Suprapubic skin (tissue), 4 donors: ENCODE measurements around the gene HIGD1C. TPM values are rescaled to one million over a fixed set of nuclear protein-coding genes. Genes with fewer than 3 reads are reported as not detected.
"Not testable (repeated sequence)": the region's sequence is repeated elsewhere in the genome, so short reads cannot be mapped to it uniquely, and the experiment has no call there.

Experiments
- DNase-seq, 2 donors: peaks; one replicate each; pipeline ENCODE4 v3.0.0-alpha.2; 2019; ENCODE audit warnings: low spot score in 2 of 2
- H3K27ac ChIP-seq: fragments of 200-600 bp; sonication (generic); one replicate; pipeline ENCODE4 v1.5.1; 2019
- H3K27me3 ChIP-seq: fragments of 200-600 bp; sonication (generic); one replicate; pipeline ENCODE4 v1.5.1; 2019
- H3K36me3 ChIP-seq: fragments of 200-600 bp; sonication (generic); one replicate; pipeline ENCODE4 v1.5.1; 2019
- H3K4me1 ChIP-seq: fragments of 200-600 bp; sonication (generic); one replicate; pipeline ENCODE4 v1.5.1; 2019
- H3K4me3 ChIP-seq: fragments of 200-600 bp; sonication (generic); one replicate; pipeline ENCODE4 v1.5.1; 2019; ENCODE audit warnings: mild to moderate bottlenecking
- H3K9me3 ChIP-seq: fragments of 200-600 bp; sonication (generic); one replicate; pipeline ENCODE4 v1.5.1; 2019
- EP300 ChIP-seq: sonication (generic); formaldehyde crosslinking; IDR thresholded peaks from one replicate; pipeline ENCODE4 v1.6.1; 2017; ENCODE audit warnings: antibody characterized with exemption
- POLR2A ChIP-seq, 2 donors: fragments of 450-650 bp; IDR thresholded peaks; one replicate each; pipeline ENCODE4 v1.6.1; 2017; ENCODE audit warnings: antibody characterized with exemption in 2 of 2, mild to moderate bottlenecking in 2 of 2, moderate library complexity in 2 of 2
- POLR2AphosphoS5 ChIP-seq, 3 donors: sonication (generic); formaldehyde crosslinking; IDR thresholded peaks; one replicate each; pipeline ENCODE4 v1.6.1; 2017; ENCODE audit warnings: antibody characterized with exemption in 3 of 3
- WGBS: methylation state at CpG from one replicate; pipeline ENCODE4 v1.1.5; 2018; 5-methylcytosine and 5-hydroxymethylcytosine counted together
- total RNA-seq, 4 donors: library from RNA; depleted of rRNA; stranded (reverse); fragments of >200 nt; gene quantifications; one replicate each; pipeline ENCODE4 v1.1.0, GENCODE V29; 2016
- TF ChIP-seq, protein P1 (sequence below), 2 donors: fragments of 200-600 bp in 1 of 2; fragments of 450-650 bp in 1 of 2; sonication (generic) in 1 of 2; IDR thresholded peaks; one replicate each; pipeline ENCODE4 v1.5.1; 2016 to 2019; ENCODE audit warnings: antibody characterized with exemption in 2 of 2, mild to moderate bottlenecking in 1 of 2, moderate library complexity in 1 of 2

Gene HIGD1C
- total RNA-seq, 4 donors from 2014 or later: not detected

DNA sequence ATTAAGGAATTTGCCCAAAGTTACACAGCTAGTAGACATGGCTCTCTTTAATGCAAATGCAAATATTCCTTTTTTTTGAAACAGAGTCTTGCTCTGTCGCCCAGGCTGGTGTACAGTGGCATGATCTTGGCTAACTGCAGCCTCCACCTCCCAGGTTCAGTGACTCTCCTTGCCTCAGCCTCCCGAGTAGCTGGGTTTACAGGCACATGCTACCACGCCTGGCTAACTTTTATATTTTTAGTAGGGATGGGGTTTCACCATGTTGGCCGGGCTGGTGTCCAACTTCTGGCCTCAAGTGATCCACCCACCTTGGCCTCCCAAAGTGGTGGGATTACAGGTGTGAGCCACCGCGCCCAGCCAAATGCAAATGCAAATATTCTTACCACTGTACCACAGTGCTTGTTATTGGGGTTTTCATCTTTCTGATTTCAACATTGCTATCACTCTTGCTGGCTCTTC, 24.5 kb upstream of the HIGD1C start:
- peak overlapping the region; percentile 92 for H3K27ac ChIP-seq
- peaks cover 51% of the 10 kb centered on the region for H3K4me1 ChIP-seq
- no peak for DNase-seq
- H3K4me3 ChIP-seq: peak overlapping the region; percentile 78
- H3K36me3 ChIP-seq: peaks cover 27% of the 10 kb centered on the region
- WGBS: 63% methylated on average over 6 of the region's 6 CpGs
- TF ChIP-seq, protein P1, sequence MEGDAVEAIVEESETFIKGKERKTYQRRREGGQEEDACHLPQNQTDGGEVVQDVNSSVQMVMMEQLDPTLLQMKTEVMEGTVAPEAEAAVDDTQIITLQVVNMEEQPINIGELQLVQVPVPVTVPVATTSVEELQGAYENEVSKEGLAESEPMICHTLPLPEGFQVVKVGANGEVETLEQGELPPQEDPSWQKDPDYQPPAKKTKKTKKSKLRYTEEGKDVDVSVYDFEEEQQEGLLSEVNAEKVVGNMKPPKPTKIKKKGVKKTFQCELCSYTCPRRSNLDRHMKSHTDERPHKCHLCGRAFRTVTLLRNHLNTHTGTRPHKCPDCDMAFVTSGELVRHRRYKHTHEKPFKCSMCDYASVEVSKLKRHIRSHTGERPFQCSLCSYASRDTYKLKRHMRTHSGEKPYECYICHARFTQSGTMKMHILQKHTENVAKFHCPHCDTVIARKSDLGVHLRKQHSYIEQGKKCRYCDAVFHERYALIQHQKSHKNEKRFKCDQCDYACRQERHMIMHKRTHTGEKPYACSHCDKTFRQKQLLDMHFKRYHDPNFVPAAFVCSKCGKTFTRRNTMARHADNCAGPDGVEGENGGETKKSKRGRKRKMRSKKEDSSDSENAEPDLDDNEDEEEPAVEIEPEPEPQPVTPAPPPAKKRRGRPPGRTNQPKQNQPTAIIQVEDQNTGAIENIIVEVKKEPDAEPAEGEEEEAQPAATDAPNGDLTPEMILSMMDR (IDR thresholded peaks at IDR 0.05): no peak
- TF ChIP-seq EP300: no peak
- no peak for TF ChIP-seq POLR2AphosphoS5 (IDR thresholded peaks at IDR 0.05)
- no peak for TF ChIP-seq POLR2A (IDR thresholded peaks at IDR 0.05)
- no peaks in the 10 kb centered on the region for H3K9me3 ChIP-seq
- no peaks in the 10 kb centered on the region for H3K27me3 ChIP-seq

GRCh38 chr12:50928392-50928791, 24.0 kb upstream of the HIGD1C start:
- no peak for DNase-seq

DNA sequence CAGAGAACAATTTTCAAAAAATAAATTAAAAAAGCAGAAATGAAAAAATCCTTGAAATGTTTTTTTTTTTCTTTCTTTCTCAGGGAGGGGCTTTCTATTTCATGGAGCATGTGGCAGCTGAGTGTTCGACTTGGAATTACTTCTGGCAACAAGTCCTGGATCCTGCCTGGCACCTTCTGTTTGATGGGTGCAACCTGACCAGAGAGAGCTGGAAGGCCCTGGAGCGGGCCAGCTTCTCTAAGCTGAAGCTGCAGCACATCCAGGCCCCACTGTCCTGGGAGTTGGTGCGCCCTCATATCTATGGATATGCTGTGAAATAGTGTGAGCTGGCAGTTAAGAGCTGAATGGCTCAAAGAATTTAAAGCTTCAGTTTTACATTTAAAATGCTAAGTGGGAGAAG, 22.5 kb upstream of the HIGD1C start:
- 86% methylated on average over 3 of the region's 3 CpGs for WGBS
- Histone ChIP-seq H3K4me1 (peaks cover 52% of the 10 kb centered on the region), H3K36me3 (peaks cover 35% of the 10 kb centered on the region), H3K9me3 (no peaks in the 10 kb centered on the region), H3K4me3 (peak overlapping the region; percentile 78), H3K27ac (no peak overlapping the region), H3K27me3 (no peaks in the 10 kb centered on the region)
- TF ChIP-seq, protein P1 (IDR thresholded peaks at IDR 0.05): no peak
- TF ChIP-seq POLR2A (IDR thresholded peaks at IDR 0.05) (no peak), POLR2AphosphoS5 (IDR thresholded peaks at IDR 0.05) (no peak), EP300 (no peak)
- no peak for DNase-seq

More at GRCh38 chr12:50928392-50928791, 24.0 kb upstream of the HIGD1C start:
- Histone ChIP-seq H3K4me3 (peak overlapping the region; percentile 78), H3K36me3 (peaks cover 29% of the 10 kb centered on the region), H3K9me3 (no peaks in the 10 kb centered on the region), H3K27ac (no peak overlapping the region), H3K27me3 (no peaks in the 10 kb centered on the region), H3K4me1 (peaks cover 51% of the 10 kb centered on the region)
- TF ChIP-seq POLR2A (IDR thresholded peaks at IDR 0.05): no peak
- TF ChIP-seq POLR2AphosphoS5 (IDR thresholded peaks at IDR 0.05): no peak
- 44% methylated on average over 3 of the region's 3 CpGs for WGBS

GRCh38 chr12:50930477-50930876, 21.9 kb upstream of the HIGD1C start:
- H3K4me3 ChIP-seq, H3K9me3 ChIP-seq, DNase-seq, H3K27ac ChIP-seq, H3K27me3 ChIP-seq: not testable (repeated sequence)
- H3K4me1 ChIP-seq: peaks cover 59% of the 10 kb centered on the region
- peaks cover 35% of the 10 kb centered on the region for H3K36me3 ChIP-seq
- WGBS: 96% methylated on average over 12 of the region's 12 CpGs

DNA sequence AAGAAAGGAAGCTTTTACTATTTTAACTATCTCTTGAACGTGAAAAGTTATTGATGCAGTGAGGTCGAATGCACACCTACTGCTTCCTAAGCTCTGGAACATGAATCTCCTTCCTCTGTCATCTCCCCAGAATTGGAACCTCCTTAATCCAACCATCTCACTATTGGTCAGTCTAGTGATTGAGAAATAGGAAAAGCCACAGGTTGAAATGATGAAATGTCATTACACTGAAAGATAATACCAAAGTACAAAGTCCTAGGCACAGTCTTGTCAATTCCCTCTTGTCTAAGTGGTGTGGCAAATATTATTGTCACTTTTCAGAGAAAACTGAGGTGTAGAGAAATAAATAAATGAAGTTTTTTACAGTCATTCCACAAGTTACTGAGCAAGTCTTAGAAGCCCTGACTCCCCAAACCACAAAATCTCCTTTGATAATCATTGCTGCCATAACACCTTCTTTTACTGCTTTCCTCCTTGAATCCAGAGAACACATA, 19.5 kb upstream of the HIGD1C start:
- 67% methylated on average over 2 of the region's 2 CpGs for WGBS

DNA sequence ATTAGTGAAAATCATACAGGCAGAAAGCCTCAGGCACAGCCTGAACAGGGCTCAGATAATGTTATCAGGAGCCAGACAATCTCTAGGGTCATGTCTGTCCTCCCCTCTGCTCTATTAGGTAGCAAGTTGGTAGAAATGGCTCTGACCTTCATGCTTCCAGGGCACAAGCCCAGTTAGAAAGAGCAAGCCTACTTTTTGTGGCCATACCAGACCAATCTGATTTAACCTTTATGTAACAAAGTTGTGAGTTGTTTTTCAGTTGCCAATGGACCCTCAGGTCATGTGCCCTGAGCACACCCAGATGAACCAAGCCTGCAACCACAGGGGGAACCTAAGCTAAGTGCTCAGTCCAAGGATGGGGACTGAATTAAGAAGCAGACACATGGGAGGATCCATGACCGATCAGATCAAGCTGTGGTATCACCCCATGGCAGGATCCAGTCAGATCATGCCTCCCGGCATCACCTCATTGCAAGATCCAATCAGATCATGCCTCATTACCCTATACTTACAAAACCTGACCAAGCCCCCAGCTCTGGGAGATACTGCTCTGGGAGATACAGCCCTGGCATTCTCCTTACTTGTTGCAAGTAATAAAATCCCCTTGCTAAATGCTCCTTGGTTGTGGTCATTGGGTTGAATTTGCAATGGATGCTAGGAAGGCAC, 18.8 kb upstream of the HIGD1C start:
- peaks cover 35% of the 10 kb centered on the region for H3K36me3 ChIP-seq
- H3K4me1 ChIP-seq: peaks cover 62% of the 10 kb centered on the region
- H3K27me3 ChIP-seq: no peaks in the 10 kb centered on the region
- peak overlapping the region; percentile 2 for H3K4me3 ChIP-seq
- H3K9me3 ChIP-seq: no peaks in the 10 kb centered on the region
- DNase-seq: no peak
- WGBS: 90% methylated on average over 2 of the region's 2 CpGs
- TF ChIP-seq POLR2A (IDR thresholded peaks at IDR 0.05) (no peak), POLR2AphosphoS5 (IDR thresholded peaks at IDR 0.05) (no peak), EP300 (no peak)
- TF ChIP-seq, protein P1 (IDR thresholded peaks at IDR 0.05): no peak
- H3K27ac ChIP-seq: peak overlapping the region; percentile 56

More for the DNA sequence above, 19.5 kb upstream of the HIGD1C start:
- H3K36me3 ChIP-seq: peaks cover 35% of the 10 kb centered on the region
- no peaks in the 10 kb centered on the region for H3K9me3 ChIP-seq
- DNase-seq: no peak
- H3K4me1 ChIP-seq: peaks cover 68% of the 10 kb centered on the region
- TF ChIP-seq POLR2A (IDR thresholded peaks at IDR 0.05) (no peak), EP300 (no peak), POLR2AphosphoS5 (IDR thresholded peaks at IDR 0.05) (no peak)
- TF ChIP-seq, protein P1 (IDR thresholded peaks at IDR 0.05): no peak
- peak overlapping the region; percentile 56 for H3K27ac ChIP-seq
- H3K27me3 ChIP-seq: no peaks in the 10 kb centered on the region
- H3K4me3 ChIP-seq: no peak overlapping the region
